Activated CD8-positive, alpha-beta T cell treated with anti-CD3 and anti-CD28 coated beads for 36 hours (primary cell): Measurements from ENCODE around the gene RAB21. TPM values are rescaled to one million over a fixed set of nuclear protein-coding genes. Genes with fewer than 3 reads are reported as not detected.
A peak's percentile ranks its signal among the peaks of the same experiment; 100 is the strongest.

Source experiments
- ATAC-seq: fragments of 200-7000 bp; cut with Tn5 transposase; one replicate; pipeline ENCODE4 v1.10.0; 2021; ENCODE audit warnings: mild to moderate bottlenecking, moderate library complexity
- CTCF ChIA-PET: fragments of 350-600 bp; sonication (Branson Sonifier 250); formaldehyde crosslinking; loops from one replicate; lab custom pipeline; 2021; ENCODE audit warnings: antibody characterized with exemption; lab: Charles Lee
- POLR2A ChIA-PET: fragments of 350-600 bp; sonication (Branson Sonifier 250); formaldehyde crosslinking; loops from one replicate; lab custom pipeline; 2021; ENCODE audit warnings: antibody characterized with exemption; lab: Charles Lee
- DNase-seq: peaks from one replicate; pipeline ENCODE4 v3.0.0-alpha.2; 2020
- H3K27ac Mint-ChIP-seq: one replicate; pipeline ENCODE4 v1.8.0; 2021; ENCODE audit warnings: mild to moderate bottlenecking, mixed read lengths
- H3K27me3 Mint-ChIP-seq: one replicate; pipeline ENCODE4 v1.8.0; 2021; ENCODE audit warnings: mixed read lengths
- H3K36me3 Mint-ChIP-seq: one replicate; pipeline ENCODE4 v1.8.0; 2021; ENCODE audit warnings: low read depth, mixed read lengths
- H3K4me1 Mint-ChIP-seq: one replicate; pipeline ENCODE4 v1.8.0; 2021; ENCODE audit warnings: low read depth, mixed read lengths
- H3K4me3 Mint-ChIP-seq: one replicate; pipeline ENCODE4 v1.8.0; 2021; ENCODE audit warnings: mild to moderate bottlenecking, moderate library complexity, mixed read lengths
- H3K9me3 Mint-ChIP-seq: one replicate; pipeline ENCODE4 v1.8.0; 2021; ENCODE audit warnings: mixed read lengths
- intact Hi-C: fragments of 100-400 bp; cut with micrococcal nuclease; formaldehyde crosslinking; loops from one replicate; pipeline ENCODE4 v1.10.0; 2022
- total RNA-seq, 2 experiments: library from RNA; stranded (reverse); gene quantifications; one replicate each; pipeline ENCODE4 v1.2.3, GENCODE V29; 2021
- TF ChIP-seq, protein P1 (sequence below): fragments of 200-600 bp; IDR thresholded peaks from one replicate; pipeline ENCODE4 v1.8.0; 2022; ENCODE audit warnings: antibody characterized with exemption, mild to moderate bottlenecking

The RAB21 gene, protein sequence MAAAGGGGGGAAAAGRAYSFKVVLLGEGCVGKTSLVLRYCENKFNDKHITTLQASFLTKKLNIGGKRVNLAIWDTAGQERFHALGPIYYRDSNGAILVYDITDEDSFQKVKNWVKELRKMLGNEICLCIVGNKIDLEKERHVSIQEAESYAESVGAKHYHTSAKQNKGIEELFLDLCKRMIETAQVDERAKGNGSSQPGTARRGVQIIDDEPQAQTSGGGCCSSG
- 10 to 100 TPM; 78.1 to 88.6 TPM for total RNA-seq

DNA sequence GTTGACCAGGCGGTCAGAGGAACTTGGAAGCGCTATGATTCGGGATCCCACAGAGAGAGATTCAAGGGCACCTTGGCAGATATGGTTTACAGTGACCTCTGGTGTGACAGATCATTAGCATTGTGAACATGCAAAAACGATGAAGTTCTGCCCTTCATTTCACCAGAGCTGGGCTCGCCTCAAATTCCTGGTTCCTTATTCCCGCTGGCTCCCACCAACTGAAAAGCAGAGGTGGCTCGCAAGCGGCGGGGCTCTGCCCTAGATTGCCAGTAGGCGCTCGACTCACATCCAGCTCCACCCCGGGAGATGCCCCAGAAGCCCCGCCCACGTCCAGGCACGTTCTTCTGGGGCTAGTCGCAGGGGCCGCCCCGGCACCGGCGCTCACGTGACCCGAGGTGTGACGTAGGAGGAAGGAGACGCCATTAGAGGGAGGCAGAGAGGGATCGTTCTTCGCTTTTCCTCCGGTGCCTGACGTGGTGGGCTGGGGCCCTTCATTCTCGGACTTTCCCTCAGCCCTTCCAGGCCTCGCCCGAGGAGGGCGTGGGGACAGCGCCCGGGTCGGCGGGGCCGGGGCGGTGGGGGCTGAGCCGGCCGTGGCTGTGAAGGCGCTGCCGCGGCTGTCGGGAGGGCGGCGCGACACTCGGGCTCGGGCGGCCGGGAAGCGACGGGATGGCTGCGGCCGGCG, at the start of gene RAB21:
TSS of gene RAB21 (plus strand) at position 403 of the 685 bp plus-strand sequence. CDS start at position 670, 267 bp downstream.
- peak; percentile 99 for DNase-seq
- peak; percentile 93 for ATAC-seq
- H3K27me3 Mint-ChIP-seq = peaks cover 6% of the 10 kb centered on the region
- intact Hi-C loops = loop anchor here (2.0 kb wide), 1 partner anchor 92 kb away; the partner anchor contains the start of gene ZFC3H1
- peaks cover 33% of the 10 kb centered on the region for H3K4me1 Mint-ChIP-seq
- peaks cover 42% of the 10 kb centered on the region for H3K36me3 Mint-ChIP-seq
- TF ChIP-seq, protein P1, sequence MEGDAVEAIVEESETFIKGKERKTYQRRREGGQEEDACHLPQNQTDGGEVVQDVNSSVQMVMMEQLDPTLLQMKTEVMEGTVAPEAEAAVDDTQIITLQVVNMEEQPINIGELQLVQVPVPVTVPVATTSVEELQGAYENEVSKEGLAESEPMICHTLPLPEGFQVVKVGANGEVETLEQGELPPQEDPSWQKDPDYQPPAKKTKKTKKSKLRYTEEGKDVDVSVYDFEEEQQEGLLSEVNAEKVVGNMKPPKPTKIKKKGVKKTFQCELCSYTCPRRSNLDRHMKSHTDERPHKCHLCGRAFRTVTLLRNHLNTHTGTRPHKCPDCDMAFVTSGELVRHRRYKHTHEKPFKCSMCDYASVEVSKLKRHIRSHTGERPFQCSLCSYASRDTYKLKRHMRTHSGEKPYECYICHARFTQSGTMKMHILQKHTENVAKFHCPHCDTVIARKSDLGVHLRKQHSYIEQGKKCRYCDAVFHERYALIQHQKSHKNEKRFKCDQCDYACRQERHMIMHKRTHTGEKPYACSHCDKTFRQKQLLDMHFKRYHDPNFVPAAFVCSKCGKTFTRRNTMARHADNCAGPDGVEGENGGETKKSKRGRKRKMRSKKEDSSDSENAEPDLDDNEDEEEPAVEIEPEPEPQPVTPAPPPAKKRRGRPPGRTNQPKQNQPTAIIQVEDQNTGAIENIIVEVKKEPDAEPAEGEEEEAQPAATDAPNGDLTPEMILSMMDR = no peak
- ChIA-PET CTCF (interaction anchor here (0.9 to 2.1 kb wide), 8 partner anchors 59 to 1512 kb away, joined by 3 to 7 read pairs (median 4); partner anchors contain the start of genes TBC1D15, THAP2, TMEM19 and ZFC3H1), POLR2A (interaction anchor here (0.6 to 5.1 kb wide), 3 partner anchors 22 to 91 kb away, joined by 3 to 29 read pairs (median 3); partner anchors contain the start of genes THAP2 and ZFC3H1)
- H3K27ac Mint-ChIP-seq = peak within 1 kb of the TSS; percentile 99
- H3K4me3 Mint-ChIP-seq = peak within 1 kb of the TSS; percentile 92
- peaks cover 9% of the 10 kb centered on the region for H3K9me3 Mint-ChIP-seq

DNA sequence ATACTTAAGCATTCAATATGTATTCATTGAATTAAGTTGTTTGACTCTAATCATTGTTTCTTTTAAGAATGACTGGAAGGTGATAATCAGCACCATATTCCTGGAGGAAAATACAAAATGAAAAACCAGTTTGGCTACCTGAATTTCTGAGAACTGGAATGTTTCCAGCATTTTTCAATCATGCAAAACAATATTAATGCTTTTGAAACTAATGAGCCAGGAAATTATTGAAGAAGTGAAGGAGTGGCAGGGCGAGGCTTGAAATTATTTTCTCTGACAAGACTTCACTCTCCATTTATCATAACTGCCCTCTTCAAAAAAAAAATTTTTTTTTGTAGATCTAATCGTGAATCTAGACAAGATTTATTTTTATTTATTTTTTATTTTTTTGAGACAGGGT, 49.7 kb upstream of the RAB21 start:
- ATAC-seq = no peak

DNA sequence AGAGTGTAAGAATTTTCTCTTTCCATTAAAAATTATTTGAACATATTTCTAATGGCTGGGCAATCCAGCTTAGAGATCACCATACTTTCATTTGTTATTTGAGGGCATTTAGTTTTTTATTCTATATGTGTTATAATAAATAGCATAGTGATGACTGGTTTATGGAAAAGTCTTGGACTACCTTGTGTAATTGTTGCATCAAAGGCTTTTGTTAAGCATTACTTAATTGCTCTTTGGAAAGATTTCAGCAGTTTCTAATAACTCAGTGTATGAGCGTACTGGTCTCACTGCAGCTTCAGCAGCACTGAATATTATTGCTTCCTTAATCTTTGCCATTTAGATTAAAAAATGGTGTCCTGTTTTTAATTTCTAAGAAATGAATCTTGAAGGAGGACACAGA, 46.0 kb upstream of the RAB21 start:
- intact Hi-C loops = no loop called here
- CTCF ChIA-PET = interaction anchor here (1.2 kb wide), 1 partner anchor 34 kb away, joined by 3 read pairs; no protein-coding TSS in a partner anchor
- H3K4me3 Mint-ChIP-seq = no peak overlapping the region
- DNase-seq (no peak), ATAC-seq (no peak)
- no peaks in the 10 kb centered on the region for H3K4me1 Mint-ChIP-seq
- H3K9me3 Mint-ChIP-seq = peaks cover 14% of the 10 kb centered on the region
- H3K36me3 Mint-ChIP-seq = peaks cover 11% of the 10 kb centered on the region
- TF ChIP-seq, protein P1 = no peak
- H3K27ac Mint-ChIP-seq = no peak overlapping the region
- POLR2A ChIA-PET = interaction anchor here (1.5 kb wide), 1 partner anchor 45 kb away, joined by 4 read pairs; the partner anchor contains the start of genes THAP2 and ZFC3H1
- no peaks in the 10 kb centered on the region for H3K27me3 Mint-ChIP-seq

More for the DNA sequence above, 49.7 kb upstream of the RAB21 start:
- intact Hi-C loops = no loop called here
- Mint-ChIP-seq H3K4me1 (no peaks in the 10 kb centered on the region), H3K27me3 (no peaks in the 10 kb centered on the region), H3K36me3 (peaks cover 12% of the 10 kb centered on the region), H3K4me3 (no peak overlapping the region), H3K9me3 (peaks cover 1% of the 10 kb centered on the region), H3K27ac (no peak overlapping the region)
- ChIA-PET CTCF (no interaction called here), POLR2A (no interaction called here)
- TF ChIP-seq, protein P1 = no peak
- no peak for DNase-seq

DNA sequence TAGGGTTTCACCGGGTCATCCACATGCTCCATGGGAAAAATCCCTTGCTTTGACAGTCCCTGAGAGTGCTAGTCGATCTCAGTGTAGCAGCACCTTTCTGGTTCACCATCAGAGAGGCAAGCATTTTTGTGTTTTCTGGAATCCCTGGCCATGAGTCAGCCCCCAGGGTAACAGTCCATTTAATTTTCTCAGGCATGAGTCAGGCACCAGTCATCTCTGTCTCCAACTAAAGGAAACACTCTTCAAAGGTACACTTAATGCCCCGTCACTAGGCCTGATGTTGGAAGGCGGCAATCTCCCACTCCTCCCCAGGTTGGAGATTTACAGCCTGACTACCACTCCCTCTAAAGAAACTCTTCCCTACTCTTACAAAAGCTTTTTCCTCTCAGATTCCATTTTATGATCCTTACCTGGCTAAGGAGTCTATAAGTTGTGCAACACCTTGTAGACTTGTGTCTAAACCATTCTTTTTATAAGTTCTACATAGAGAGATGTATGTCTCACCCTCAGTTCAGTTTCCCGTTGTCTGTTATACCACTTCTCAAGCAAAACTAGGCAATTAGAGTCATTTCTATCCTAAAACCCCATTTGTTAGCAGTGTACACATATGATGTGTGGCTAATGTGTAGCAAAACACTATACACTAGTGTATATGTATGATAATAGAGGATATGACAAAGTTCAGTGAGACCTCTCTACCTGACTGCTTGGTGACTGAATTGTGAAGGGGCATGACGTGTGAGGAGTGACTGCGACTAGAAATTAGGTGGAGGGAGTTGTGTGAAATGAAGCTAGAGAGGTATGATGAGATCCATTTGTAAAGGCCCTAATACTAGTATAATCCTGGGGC, 44.2 kb upstream of the RAB21 start:
- Mint-ChIP-seq H3K27ac (no peak overlapping the region), H3K36me3 (peaks cover 11% of the 10 kb centered on the region), H3K9me3 (peaks cover 25% of the 10 kb centered on the region), H3K4me1 (no peaks in the 10 kb centered on the region), H3K4me3 (no peak overlapping the region), H3K27me3 (no peaks in the 10 kb centered on the region)
- POLR2A ChIA-PET = no interaction called here
- ATAC-seq (peak; percentile 39), DNase-seq (no peak)
- TF ChIP-seq, protein P1 = no peak
- CTCF ChIA-PET = no interaction called here
- intact Hi-C loops = no loop called here
